DLD1 (cell line): ENCODE measurements around the gene PRSS27.
"Not testable (repeated sequence)": the region's sequence is repeated elsewhere in the genome, so short reads cannot be mapped to it uniquely, and the experiment has no call there.

Experiments
- in situ Hi-C: cut with HindIII; loops from 2 replicates; pipeline ENCODE4 v1.10.0; 2017; ENCODE audit warnings: low sequenced_read_pairs

PRSS27 gene

GRCh38 chr16:2678206-2678965, 41.6 kb downstream of the PRSS27 start:
- in situ Hi-C loops: not testable (repeated sequence)

- in situ Hi-C loops: not testable (repeated sequence)
These were observed 43.1 kb downstream of the PRSS27 start for GRCh38 chr16:2676937-2677336.

GRCh38 chr16:2675714-2676113, 44.3 kb downstream of the PRSS27 start:
- in situ Hi-C loops: no loop called here

GRCh38 chr16:2675021-2675420, 45.0 kb downstream of the PRSS27 start:
- in situ Hi-C loops: no loop called here

- in situ Hi-C loops: no loop called here
These were observed 46.7 kb downstream of the PRSS27 start for GRCh38 chr16:2673066-2673999.

GRCh38 chr16:2671741-2672140, 48.3 kb downstream of the PRSS27 start:
- in situ Hi-C loops: no loop called here

- in situ Hi-C loops: not testable (repeated sequence)
These were observed 48.8 kb downstream of the PRSS27 start for GRCh38 chr16:2671193-2671592.

GRCh38 chr16:2670017-2670416, 50.0 kb downstream of the PRSS27 start:
- in situ Hi-C loops: not testable (repeated sequence)

- in situ Hi-C loops: not testable (repeated sequence)
These were observed 50.4 kb downstream of the PRSS27 start for GRCh38 chr16:2669587-2669986.

GRCh38 chr16:2666671-2667070, 53.4 kb downstream of the PRSS27 start:
- in situ Hi-C loops: not testable (repeated sequence)

- in situ Hi-C loops: no loop called here
These were observed 55.4 kb downstream of the PRSS27 start for GRCh38 chr16:2664574-2664982.

- in situ Hi-C loops: no loop called here
These were observed 56.2 kb downstream of the PRSS27 start for GRCh38 chr16:2663553-2664546.
